Progenitor cell of endocrine pancreas (in vitro differentiated cells): ENCODE measurements around the gene VGLL4. TPM values are rescaled to one million over a fixed set of nuclear protein-coding genes. Genes with fewer than 3 reads are reported as not detected.

Experiments
- DNase-seq: peaks from one replicate; pipeline ENCODE4 v3.0.0; 2021; ENCODE audit warnings: low spot score; ENCODE audit not compliant: unreplicated experiment
- H3K27ac Mint-ChIP-seq: 2 replicates; pipeline ENCODE4 v1.8.0; 2021; ENCODE audit warnings: mild to moderate bottlenecking, moderate library complexity, mixed read lengths
- H3K27me3 Mint-ChIP-seq: 2 replicates; pipeline ENCODE4 v1.8.0; 2021; ENCODE audit warnings: mixed read lengths
- H3K36me3 Mint-ChIP-seq: 2 replicates; pipeline ENCODE4 v1.8.0; 2022; ENCODE audit warnings: mixed read lengths; ENCODE audit not compliant: insufficient read depth
- H3K4me1 Mint-ChIP-seq: 2 replicates; pipeline ENCODE4 v1.8.0; 2021; ENCODE audit warnings: low read depth, mixed read lengths
- H3K4me3 Mint-ChIP-seq: 2 replicates; pipeline ENCODE4 v1.8.0; 2021; ENCODE audit warnings: low read depth, mild to moderate bottlenecking, moderate library complexity, mixed read lengths
- H3K9me3 Mint-ChIP-seq: 2 replicates; pipeline ENCODE4 v1.8.0; 2021; ENCODE audit warnings: low read depth, mixed read lengths
- total RNA-seq: library from RNA; stranded (reverse); gene quantifications from 2 replicates; pipeline ENCODE4 v1.2.1, GENCODE V29; 2021
- TF ChIP-seq, protein P1 (sequence below): fragments of 200-600 bp; sonication (generic); IDR thresholded peaks from one replicate; pipeline ENCODE4 v1.5.0; 2021; ENCODE audit warnings: antibody characterized with exemption, mild to moderate bottlenecking; ENCODE audit not compliant: unreplicated experiment

The VGLL4 gene
- total RNA-seq, 1 donor from 2014 or later: 93.2 TPM

DNA sequence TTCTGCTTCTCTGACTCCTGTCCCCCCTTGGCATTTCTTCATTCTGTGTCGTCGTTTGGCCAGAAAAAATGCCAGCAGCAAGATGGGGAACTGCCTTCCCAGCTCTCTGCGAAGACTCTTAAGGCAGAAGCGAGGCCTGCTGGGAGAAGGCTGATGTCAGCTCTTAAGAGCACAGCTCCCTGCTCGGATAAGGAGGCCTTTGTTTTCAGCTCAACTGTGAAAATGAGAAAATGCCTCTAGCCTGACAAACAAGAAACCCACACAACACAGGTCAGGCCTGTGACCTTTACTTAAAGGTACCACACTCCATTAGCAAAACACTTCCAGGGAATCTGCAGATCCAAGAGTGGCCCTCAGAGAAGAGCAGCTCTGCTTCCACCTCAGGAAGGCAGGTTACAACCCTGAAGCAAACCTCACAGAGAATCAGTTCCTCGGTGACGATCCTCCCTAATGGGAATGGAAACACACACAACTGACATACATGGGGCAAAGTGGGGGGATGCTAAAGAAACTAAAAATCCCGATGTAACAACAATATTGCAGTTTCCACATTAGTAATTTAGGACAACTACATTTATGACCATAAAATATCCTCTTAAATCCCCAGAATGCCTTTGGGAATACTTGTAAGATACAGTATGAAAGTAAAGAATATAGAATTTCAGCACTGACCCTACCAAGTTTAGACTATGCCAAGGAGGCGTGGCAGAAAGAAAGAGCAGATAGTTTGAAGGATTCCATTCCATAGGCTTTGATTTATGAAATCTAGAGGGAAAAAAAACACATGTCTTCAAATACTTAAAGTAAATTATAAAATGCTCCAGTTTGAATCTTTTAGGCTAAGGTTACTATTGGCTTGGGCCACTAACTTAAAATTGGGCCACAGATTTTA, 52.1 kb downstream of the VGLL4 start:
- Mint-ChIP-seq H3K4me3 (peak overlapping the region; percentile 9), H3K27me3 (no peaks in the 10 kb centered on the region), H3K4me1 (peaks cover 50% of the 10 kb centered on the region), H3K36me3 (peaks cover 17% of the 10 kb centered on the region), H3K9me3 (no peaks in the 10 kb centered on the region), H3K27ac (peak overlapping the region; percentile 98)
- DNase-seq: no peak
- TF ChIP-seq, protein P1, sequence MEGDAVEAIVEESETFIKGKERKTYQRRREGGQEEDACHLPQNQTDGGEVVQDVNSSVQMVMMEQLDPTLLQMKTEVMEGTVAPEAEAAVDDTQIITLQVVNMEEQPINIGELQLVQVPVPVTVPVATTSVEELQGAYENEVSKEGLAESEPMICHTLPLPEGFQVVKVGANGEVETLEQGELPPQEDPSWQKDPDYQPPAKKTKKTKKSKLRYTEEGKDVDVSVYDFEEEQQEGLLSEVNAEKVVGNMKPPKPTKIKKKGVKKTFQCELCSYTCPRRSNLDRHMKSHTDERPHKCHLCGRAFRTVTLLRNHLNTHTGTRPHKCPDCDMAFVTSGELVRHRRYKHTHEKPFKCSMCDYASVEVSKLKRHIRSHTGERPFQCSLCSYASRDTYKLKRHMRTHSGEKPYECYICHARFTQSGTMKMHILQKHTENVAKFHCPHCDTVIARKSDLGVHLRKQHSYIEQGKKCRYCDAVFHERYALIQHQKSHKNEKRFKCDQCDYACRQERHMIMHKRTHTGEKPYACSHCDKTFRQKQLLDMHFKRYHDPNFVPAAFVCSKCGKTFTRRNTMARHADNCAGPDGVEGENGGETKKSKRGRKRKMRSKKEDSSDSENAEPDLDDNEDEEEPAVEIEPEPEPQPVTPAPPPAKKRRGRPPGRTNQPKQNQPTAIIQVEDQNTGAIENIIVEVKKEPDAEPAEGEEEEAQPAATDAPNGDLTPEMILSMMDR: no peak

DNA sequence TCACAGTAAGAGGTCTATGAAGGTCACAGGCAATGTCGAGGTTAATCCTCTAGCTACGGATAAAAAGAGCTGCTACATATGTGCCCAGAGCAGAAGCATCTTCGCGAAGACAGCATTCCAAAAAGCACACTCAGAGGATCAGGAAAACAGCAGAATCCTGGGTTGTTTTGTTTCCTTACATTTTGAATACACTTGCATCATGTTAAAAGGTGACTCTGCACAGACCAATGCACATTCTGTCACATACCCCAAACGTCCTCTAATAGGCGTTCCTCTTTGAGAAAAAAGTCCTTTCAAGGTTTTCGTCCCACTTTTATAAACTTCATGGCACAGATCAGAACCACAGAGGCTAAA, 52.7 kb downstream of the VGLL4 start:
- TF ChIP-seq, protein P1: no peak
- H3K36me3 Mint-ChIP-seq: peaks cover 16% of the 10 kb centered on the region
- DNase-seq: no peak
- H3K27ac Mint-ChIP-seq: peak overlapping the region; percentile 98
- H3K9me3 Mint-ChIP-seq: no peaks in the 10 kb centered on the region
- peak overlapping the region; percentile 9 for H3K4me3 Mint-ChIP-seq
- no peaks in the 10 kb centered on the region for H3K27me3 Mint-ChIP-seq
- peaks cover 50% of the 10 kb centered on the region for H3K4me1 Mint-ChIP-seq

GRCh38 chr3:11589706-11590105, 54.0 kb downstream of the VGLL4 start:
- Mint-ChIP-seq H3K27ac (peak overlapping the region; percentile 98), H3K27me3 (no peaks in the 10 kb centered on the region), H3K9me3 (no peaks in the 10 kb centered on the region), H3K4me3 (no peak overlapping the region), H3K4me1 (peaks cover 54% of the 10 kb centered on the region), H3K36me3 (peaks cover 13% of the 10 kb centered on the region)
- TF ChIP-seq, protein P1: no peak
- no peak for DNase-seq

DNA sequence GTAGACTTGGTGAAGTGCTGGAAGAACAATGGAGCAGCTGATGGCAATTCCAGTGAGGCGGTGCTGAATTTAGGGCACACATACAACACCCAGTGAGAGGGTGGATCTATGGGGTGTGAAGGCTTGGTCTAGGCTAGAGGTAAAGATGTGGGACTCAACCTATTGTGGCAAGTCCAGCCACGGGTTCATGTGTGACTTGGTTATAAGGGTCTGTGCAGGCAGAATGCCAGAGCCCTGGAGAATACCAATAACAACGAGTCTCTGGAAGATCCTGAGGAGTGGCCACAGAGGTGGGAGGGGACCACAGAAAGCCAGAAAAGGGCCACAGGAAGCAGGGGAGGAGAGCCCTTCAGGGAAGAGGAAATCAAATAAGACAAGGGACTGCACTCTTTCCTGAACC, 55.0 kb downstream of the VGLL4 start:
- H3K4me3 Mint-ChIP-seq: no peak overlapping the region
- H3K27ac Mint-ChIP-seq: peak overlapping the region; percentile 40
- no peaks in the 10 kb centered on the region for H3K9me3 Mint-ChIP-seq

DNA sequence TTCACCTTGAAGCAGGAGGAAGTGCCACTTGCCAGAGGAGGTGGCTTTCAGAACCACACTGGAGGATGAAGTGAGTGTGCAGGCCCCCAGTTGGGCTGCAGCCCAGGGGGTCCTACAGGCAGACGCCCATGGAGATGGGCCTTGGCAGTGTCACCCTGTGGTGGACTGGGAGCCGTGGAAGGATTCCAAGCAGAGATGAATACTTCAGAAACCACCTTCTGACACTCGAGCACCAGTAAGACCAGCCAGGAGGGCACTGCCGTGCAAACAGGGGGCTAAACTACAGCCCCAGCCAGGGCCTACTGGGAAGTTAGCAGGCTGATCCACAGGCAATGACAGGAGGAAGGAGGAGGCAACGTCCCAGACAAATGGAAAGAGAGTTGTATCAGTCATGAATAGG, 55.4 kb downstream of the VGLL4 start:
- DNase-seq: no peak
- Mint-ChIP-seq H3K27ac (peak overlapping the region; percentile 40), H3K9me3 (no peaks in the 10 kb centered on the region), H3K27me3 (no peaks in the 10 kb centered on the region), H3K4me1 (peaks cover 58% of the 10 kb centered on the region), H3K4me3 (no peak overlapping the region), H3K36me3 (peaks cover 7% of the 10 kb centered on the region)
- TF ChIP-seq, protein P1: no peak

More for the DNA sequence above, 55.0 kb downstream of the VGLL4 start:
- TF ChIP-seq, protein P1: no peak
- no peak for DNase-seq
- peaks cover 8% of the 10 kb centered on the region for H3K36me3 Mint-ChIP-seq
- H3K27me3 Mint-ChIP-seq: no peaks in the 10 kb centered on the region
- peaks cover 58% of the 10 kb centered on the region for H3K4me1 Mint-ChIP-seq
